NCI-H446 (cell line): ENCODE data around the gene FAT4.
A peak's percentile ranks its signal among the peaks of the same experiment; 100 is the strongest.

Experiments used
- DNase-seq, 2 experiments: peaks; one replicate each; lab custom pipeline; 2025; lab: John Stamatoyannopoulos, UW

FAT4 gene

DNA sequence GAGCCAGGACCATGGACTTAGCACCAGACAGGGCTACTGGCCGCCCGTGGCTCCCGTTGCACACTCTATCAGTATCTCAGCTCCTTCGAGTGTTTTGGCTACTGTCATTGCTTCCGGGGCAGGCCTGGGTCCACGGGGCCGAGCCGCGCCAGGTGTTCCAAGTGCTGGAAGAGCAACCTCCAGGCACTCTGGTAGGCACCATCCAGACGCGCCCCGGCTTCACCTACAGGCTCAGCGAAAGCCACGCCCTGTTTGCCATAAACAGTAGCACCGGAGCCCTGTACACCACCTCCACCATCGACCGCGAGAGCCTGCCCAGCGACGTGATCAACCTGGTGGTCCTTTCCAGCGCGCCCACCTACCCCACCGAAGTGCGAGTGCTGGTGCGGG is 1.6 kb downstream of the FAT4 start:
- DNase-seq: no peak

DNA sequence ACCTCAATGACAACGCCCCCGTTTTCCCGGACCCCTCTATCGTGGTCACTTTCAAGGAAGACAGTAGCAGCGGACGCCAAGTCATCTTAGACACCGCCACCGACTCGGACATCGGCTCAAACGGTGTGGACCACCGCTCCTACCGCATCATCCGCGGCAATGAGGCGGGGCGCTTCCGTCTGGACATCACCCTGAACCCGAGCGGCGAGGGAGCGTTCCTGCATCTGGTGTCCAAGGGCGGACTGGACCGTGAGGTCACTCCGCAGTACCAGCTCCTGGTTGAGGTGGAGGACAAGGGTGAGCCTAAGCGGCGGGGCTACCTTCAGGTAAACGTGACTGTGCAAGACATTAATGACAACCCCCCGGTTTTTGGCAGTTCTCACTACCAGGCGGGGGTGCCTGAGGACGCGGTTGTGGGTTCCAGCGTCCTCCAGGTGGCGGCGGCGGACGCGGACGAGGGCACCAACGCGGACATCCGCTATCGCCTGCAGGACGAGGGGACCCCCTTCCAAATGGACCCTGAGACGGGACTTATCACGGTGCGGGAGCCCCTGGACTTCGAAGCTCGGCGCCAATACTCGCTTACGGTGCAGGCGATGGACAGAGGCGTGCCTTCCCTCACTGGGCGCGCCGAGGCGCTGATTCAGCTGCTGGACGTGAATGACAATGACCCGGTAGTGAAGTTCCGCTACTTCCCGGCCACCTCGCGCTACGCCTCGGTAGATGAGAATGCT is 2.2 kb downstream of the FAT4 start:
- DNase-seq: no peak

DNA sequence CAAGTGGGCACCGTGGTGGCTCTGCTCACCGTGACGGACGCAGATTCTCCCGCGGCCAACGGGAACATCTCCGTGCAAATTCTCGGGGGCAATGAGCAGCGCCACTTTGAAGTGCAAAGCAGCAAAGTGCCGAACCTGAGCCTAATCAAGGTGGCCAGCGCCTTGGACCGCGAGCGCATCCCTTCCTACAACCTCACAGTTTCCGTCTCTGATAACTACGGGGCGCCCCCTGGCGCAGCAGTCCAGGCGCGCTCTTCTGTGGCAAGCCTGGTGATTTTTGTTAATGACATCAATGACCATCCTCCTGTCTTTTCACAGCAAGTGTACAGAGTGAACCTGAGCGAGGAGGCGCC is 2.7 kb downstream of the FAT4 start:
- DNase-seq: no peak

DNA sequence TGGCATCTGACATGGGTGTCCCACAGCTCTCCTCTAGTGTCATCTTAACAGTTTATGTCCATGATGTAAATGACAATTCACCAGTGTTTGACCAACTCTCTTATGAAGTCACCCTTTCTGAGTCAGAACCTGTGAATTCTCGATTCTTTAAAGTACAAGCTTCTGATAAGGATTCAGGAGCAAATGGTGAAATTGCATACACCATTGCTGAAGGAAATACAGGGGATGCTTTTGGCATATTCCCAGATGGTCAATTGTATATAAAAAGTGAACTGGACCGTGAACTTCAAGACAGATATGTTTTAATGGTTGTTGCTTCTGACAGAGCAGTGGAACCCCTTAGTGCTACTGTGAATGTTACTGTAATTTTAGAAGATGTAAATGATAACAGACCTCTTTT is 4.6 kb downstream of the FAT4 start:
- peak in 1 of 2 experiments; percentile 24 for DNase-seq

DNA sequence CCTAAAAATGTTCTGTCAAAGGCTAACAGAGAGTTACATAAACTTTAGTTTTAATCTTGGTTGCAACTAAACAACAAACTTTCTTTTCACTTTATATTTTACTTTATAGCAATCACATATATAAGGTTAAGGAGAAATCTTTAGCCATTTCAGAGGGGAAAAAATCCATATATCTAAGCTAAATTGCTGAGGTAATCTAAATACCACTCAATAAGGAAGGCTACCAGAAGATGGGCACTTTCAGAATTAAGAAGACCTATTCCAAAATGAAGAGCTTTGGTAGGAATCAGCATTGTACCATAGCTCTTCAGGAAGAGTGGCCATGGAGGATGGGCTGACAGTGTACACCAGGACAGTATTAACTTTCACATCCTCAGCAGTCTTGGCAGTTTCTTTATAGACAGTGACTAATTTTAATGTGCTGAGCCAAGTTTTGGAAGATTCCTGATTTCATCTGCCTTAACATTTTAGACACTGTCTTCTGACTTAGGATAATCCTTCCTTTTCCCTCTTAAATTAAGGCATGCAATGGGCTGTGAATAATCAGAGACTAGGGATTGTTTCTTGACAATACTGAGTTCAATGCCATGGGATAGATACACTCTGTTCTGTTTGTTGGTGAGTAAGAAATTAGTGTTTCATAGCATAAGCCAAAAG is 7.1 kb downstream of the FAT4 start:
- peak in 1 of 2 experiments; percentile 68 for DNase-seq

DNA sequence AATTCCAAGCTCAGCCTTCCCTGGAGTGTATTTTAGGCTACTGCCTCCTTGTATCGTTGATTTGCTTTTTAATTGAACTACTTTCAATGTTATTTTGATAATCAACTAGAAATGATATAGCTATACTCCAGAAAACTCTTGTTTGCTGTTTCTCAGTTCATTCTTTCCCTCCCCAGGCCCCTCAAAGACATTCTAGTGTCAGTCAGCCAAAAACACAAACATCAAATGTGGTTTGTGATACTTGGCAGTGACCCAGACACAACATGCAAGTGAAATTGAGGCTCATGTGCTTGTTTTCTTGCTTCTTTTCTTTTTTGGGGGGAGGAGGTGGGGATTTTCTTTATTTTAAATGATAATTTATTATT is 7.6 kb downstream of the FAT4 start:
- DNase-seq: peak; percentile 43 to 57

DNA sequence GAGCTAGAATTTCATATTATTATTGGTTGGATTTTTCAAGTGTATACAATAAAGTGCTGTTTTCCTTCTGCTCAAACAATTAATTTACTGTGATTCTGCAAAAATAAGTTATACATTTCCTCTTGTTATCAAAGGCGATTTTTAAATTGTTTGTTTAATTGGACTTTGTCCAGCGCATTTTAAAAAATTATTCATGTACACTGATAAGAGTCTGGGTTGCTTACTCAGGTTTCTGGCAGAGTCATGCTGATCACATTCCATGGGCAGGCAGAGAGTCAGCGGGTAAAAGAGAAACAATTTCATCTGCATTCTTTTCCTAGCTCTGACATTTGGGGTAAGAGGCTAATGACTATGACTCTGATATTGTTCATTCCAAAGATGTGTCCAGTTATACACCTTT is 8.9 kb downstream of the FAT4 start:
- DNase-seq: peak in 1 of 2 experiments; percentile 36

DNA sequence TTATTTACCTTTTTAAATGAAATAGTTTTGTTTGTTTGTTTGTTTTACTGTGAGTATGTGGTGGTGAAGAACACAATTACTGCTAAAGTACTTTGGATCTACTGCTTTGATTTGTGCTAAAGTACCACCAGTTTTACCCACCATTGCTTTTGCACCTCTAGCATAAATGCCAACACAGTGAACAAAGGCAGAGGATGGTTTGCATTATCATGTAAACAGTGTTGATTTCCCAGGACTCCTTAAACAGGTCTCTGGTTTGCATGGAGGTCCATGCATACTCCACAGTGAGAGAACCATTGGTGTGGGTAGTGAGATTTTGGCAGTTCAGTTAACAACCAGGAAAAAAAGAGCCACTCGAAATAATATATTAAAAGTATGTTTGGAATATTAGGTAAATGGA is 11.0 kb downstream of the FAT4 start:
- DNase-seq: no peak

DNA sequence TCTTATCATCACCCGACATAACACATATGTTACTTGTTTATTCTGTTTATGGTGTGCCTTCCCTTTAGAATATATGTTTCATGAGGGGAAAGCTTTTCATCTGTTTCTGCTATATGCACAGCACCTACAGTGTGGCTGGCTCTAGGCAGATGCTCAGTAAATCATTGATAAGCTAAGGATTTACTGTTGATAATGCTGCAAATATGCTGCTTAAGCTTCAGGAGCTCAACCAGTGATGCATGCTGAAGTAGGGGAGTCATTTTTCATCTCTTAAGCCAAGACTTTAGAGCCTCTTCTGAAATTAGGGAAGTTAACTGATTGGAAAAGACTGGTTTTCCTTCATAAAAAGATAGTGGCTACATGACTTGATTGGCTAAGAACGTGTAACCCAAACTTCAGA is 16.4 kb downstream of the FAT4 start:
- DNase-seq: peak in 1 of 2 experiments; percentile 7

DNA sequence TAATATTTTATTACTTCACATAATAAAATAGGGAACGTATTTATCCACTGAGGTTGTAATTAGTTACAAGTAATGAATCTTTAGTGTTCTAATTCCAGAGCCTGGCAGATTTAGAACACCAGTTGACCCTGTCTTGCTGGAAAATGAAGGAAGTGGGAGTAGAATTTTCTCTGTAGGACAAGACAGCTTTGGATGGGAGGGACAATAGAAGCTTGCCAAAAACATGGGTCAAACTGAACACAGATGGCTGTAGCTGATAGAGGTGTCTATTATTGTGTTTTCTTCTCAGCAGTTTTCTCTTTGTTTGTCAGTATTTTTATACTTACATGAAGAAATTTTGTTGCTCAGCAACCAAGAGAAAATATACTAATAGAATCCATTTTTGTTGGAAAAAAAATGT is 20.2 kb downstream of the FAT4 start:
- DNase-seq: peak in 1 of 2 experiments; percentile 8

- DNase-seq: no peak
Measured at GRCh38 chr4:125338814-125339213, 24.1 kb downstream of the FAT4 start.

DNA sequence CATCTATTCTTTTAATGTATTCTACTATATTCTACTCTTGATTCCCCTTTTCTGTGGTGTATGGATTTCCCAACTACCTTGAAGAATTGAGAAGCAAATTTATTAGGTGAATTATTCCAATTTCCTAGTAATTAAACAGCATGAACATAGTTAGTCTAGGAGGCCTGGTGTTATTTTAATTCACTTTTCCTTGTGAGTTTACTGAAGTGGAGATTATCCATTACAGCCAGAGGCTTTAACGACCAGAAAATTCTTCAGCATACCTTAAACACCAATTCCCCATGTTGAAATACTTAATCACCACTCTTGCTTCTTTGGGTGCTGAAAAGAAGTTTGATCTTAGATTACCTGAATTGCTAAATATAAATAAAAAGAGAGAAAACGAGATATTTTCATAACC is 29.4 kb downstream of the FAT4 start:
- no peak for DNase-seq

DNA sequence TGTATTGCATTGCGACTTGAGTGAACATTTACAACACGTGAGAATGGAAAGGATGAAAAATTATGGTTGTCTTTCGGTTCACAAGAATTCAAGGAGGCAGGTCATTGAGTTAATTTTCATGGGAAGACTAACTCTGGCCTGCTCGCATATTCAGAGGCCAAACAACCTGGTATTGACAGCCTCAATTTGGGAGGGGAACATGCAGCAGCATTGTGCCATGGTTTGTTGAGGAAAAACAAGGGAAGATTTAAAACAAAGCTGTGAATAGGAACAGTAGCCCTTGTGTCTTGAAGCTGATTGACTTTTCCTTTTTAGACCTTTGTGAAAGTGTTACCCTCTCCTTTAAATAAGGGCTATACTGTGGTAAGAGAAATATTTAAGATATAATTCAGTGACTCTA is 31.9 kb downstream of the FAT4 start:
- DNase-seq: no peak

DNA sequence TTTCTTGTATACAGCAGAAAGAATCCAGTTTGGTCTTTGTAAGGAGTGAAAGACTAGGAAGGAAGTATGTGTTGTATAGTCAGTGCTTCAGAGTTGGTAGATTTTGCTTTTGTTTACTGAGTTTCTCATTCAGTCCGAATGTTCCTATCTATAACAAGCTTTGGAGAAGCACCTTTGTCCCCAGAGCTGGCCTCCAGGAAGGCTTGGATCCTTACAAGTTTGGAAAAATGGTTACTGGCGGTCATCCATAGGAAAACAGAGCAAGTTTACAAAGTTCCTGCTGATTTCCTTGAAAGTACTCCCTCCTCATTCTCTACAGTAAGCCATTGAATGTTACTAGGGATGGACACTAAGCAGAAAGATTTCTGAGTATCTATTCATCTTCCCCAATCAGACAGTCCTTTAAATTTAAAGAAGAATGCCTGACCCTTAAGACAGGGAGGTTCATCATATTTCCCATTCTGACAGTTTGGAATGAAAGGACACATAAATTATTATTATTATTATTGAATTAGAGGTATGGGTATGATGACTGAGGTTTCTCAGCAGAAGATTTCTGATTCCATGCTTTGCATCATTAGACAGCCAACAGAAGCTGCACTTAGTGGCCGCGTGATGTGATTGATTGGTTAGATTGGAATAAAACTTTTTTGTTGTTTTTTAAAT is 35.8 kb downstream of the FAT4 start:
- no peak for DNase-seq

DNA sequence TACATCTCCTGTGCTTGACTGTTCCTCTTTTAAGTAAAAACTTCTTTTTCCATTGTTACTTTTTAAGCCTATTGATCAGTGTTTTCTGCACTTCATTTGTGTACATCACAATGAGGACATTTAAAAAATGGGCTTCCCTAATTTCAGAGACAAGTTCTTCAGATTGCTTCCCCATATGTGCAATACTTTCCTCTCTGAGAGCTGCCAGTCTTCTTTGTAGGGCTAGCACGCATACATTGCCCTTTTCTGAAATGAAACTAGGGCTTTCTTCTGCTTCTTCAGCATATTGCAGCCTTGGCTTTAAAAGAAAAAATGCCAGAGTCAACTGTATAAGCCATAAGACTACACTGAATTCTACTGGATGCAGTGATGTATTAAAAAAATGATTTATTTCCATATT is 37.8 kb downstream of the FAT4 start:
- DNase-seq: no peak

DNA sequence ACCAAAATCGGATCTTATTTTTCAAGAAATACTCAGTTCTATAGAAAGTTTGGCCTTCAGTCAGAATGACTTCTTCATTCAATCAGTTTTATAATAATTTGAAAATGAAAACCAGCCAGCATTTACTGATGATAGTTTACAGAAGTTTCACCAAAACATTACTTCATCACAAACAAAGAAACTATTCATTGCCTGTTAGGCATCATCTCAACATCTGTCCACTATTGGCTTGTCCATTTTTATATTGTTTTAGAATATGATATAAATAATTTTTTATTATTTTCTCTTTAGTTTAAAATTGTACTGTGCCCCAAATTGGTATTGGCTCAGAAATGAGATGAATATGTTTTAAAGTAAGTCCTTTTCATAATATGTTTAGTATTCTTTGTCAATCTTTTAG is 38.4 kb downstream of the FAT4 start:
- DNase-seq: no peak

GRCh38 chr4:125355791-125356190 is 41.0 kb downstream of the FAT4 start:
- no peak for DNase-seq

DNA sequence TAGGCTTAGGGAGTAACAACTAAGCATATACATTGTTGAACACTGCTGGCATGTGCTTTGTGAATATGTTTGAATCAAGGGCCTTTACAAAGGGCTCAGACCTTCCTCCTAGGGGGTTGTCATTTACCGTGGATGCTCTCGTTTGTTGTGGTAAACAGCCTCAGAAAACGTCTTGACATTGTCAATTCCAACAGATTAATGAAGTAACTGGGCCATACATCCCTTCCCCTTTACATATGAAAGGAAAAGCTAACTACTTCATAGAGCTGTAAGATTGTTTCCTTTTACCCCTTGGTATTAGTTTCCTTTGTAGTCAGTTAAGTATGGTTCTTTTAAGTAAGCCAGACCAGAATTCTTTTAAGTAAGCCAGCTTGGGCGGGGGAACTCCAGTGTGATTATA is 42.9 kb downstream of the FAT4 start:
- no peak for DNase-seq

GRCh38 chr4:125358453-125358852 is 43.7 kb downstream of the FAT4 start:
- DNase-seq: no peak

GRCh38 chr4:125359363-125359762 is 44.6 kb downstream of the FAT4 start:
- no peak for DNase-seq

- DNase-seq: no peak
Measured at GRCh38 chr4:125359960-125360634, 45.3 kb downstream of the FAT4 start.

DNA sequence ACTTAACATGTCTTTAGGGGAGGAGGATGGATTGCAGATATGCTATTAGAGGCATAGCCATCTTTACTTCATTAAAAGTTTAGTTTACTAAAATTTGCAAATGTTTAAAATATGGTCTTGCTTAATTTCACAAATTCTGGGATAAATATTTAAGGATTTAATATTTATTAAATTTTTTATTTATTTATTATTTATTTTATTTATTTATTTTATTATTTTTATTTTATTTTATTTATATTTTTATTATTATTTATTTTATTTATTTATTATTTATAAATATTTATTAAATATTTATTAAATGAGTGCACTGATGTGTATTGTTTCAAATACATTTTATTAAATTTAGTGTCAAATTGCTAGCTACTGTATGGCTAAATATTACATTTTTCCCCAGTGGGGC is 46.0 kb downstream of the FAT4 start:
- DNase-seq: no peak
